Mammary epithelial cell (primary cell): Measurements from ENCODE around the gene WNT2B.

Source experiments
- CTCF ChIP-seq, 2 donors: IDR thresholded peaks in 1 of 2; conservative IDR thresholded peaks in 1 of 2; 2 replicates each; pipeline ENCODE4 v1.5.1; 2011 to 2012; ENCODE audit warnings: inconsistent platforms in 2 of 2, low read length in 2 of 2, mild to moderate bottlenecking in 2 of 2, control low read depth in 1 of 2, low read depth in 1 of 2; ENCODE audit not compliant: insufficient read depth in 1 of 2; ENCODE audit errors: extremely low read depth in 1 of 2
- EZH2 ChIP-seq: IDR thresholded peaks from 2 replicates; pipeline ENCODE4 v1.6.1; 2012; ENCODE audit warnings: low read length, inconsistent platforms, borderline replicate concordance

- TF ChIP-seq EZH2 = no peak
- no peak for TF ChIP-seq CTCF (conservative IDR thresholded peaks at IDR 0.05 in 1 of 2, IDR thresholded peaks at IDR 0.05 in 1 of 2; ENCODE audit: extremely low read depth in 1 of 2, insufficient read depth in 1 of 2, low read depth in 1 of 2, low read length in 2 of 2)
Measured at GRCh38 chr1:112558634-112559033, 49.9 kb downstream of the WNT2B start.
